Calu3 (cell line): ENCODE results near the gene ABCB8. TPM values are rescaled to one million over a fixed set of nuclear protein-coding genes. Genes with fewer than 3 reads are reported as not detected.

ENCODE experiments used
- BruUV-seq: library from RNA; stranded (reverse); fragments of 400-500 nt; replicated peaks from 2 replicates; lab custom pipeline; 2021; lab: Mats Ljungman, UMichigan
- CTCF ChIA-PET: fragments of 300-600 bp; sonication (Branson Sonifier 250); formaldehyde crosslinking; loops from one replicate; lab custom pipeline; 2022; ENCODE audit warnings: antibody characterized with exemption; lab: Charles Lee
- DNase-seq: peaks from one replicate; pipeline ENCODE4 v3.0.0; 2022
- H3K27ac Mint-ChIP-seq: one replicate; pipeline ENCODE4 v1.8.0; 2022; ENCODE audit warnings: mixed read lengths; ENCODE audit not compliant: unreplicated experiment
- H3K27me3 Mint-ChIP-seq: one replicate; pipeline ENCODE4 v1.8.0; 2022; ENCODE audit warnings: mixed read lengths; ENCODE audit not compliant: unreplicated experiment
- H3K36me3 Mint-ChIP-seq: one replicate; pipeline ENCODE4 v1.8.0; 2022; ENCODE audit warnings: mild to moderate bottlenecking, moderate library complexity, mixed read lengths; ENCODE audit not compliant: insufficient read depth, unreplicated experiment
- H3K4me1 Mint-ChIP-seq: one replicate; pipeline ENCODE4 v1.8.0; 2022; ENCODE audit warnings: mild to moderate bottlenecking, low read depth, mixed read lengths; ENCODE audit not compliant: unreplicated experiment
- H3K4me3 Mint-ChIP-seq: one replicate; pipeline ENCODE4 v1.8.0; 2022; ENCODE audit warnings: mild to moderate bottlenecking, low read depth, moderate library complexity, mixed read lengths; ENCODE audit not compliant: unreplicated experiment
- H3K9me3 Mint-ChIP-seq: one replicate; pipeline ENCODE4 v1.8.0; 2022; ENCODE audit warnings: low read depth, mixed read lengths; ENCODE audit not compliant: unreplicated experiment
- CTCF ChIP-seq: fragments of 200-600 bp; IDR thresholded peaks from one replicate; pipeline ENCODE4 v1.8.0; 2022; ENCODE audit warnings: antibody characterized with exemption; ENCODE audit not compliant: unreplicated experiment
- intact Hi-C: fragments of 100-400 bp; cut with micrococcal nuclease; formaldehyde crosslinking; loops from one replicate; pipeline ENCODE4 v1.10.0; 2022; ENCODE audit not compliant: unreplicated experiment
- total RNA-seq: library from RNA; stranded (reverse); gene quantifications from 2 replicates; pipeline ENCODE4 v1.2.3, GENCODE V29; 2022

ABCB8 gene
- total RNA-seq, 1 experiment from 2014 or later: 40.2 TPM

- Mint-ChIP-seq H3K4me3 (peak overlapping the region; percentile 87), H3K27ac (no peak overlapping the region), H3K36me3 (peaks cover 49% of the 10 kb centered on the region), H3K4me1 (peaks cover 35% of the 10 kb centered on the region), H3K27me3 (no peaks in the 10 kb centered on the region), H3K9me3 (no peaks in the 10 kb centered on the region)
- CTCF ChIA-PET: interaction anchor here (0.5 to 1.4 kb wide), 3 partner anchors 17 to 60 kb away, joined by 3 to 5 read pairs (median 4); partner anchors contain the start of gene ABCB8
- BruUV-seq: TSS peak; percentile 28
- no peak for TF ChIP-seq CTCF
- DNase-seq: no peak
- intact Hi-C loops: loop anchor here (1.0 kb wide), 1 partner anchor 23 kb away; no protein-coding TSS in a partner anchor
These were observed 60.0 kb downstream of the ABCB8 start for GRCh38 chr7:151088019-151088855.

- Mint-ChIP-seq H3K4me3 (no peak overlapping the region), H3K27ac (no peak overlapping the region), H3K9me3 (no peaks in the 10 kb centered on the region), H3K4me1 (peaks cover 35% of the 10 kb centered on the region), H3K27me3 (no peaks in the 10 kb centered on the region), H3K36me3 (peaks cover 45% of the 10 kb centered on the region)
- no TSS peak for BruUV-seq
- intact Hi-C loops: loop anchor here (1.0 kb wide), 1 partner anchor 22 kb away; no protein-coding TSS in a partner anchor
- CTCF ChIA-PET: interaction anchor here (1.4 kb wide), 1 partner anchor 61 kb away, joined by 4 read pairs; the partner anchor contains the start of gene ABCB8
- no peak for TF ChIP-seq CTCF
- DNase-seq: no peak
These were observed 60.8 kb downstream of the ABCB8 start for GRCh38 chr7:151088856-151089699.

GRCh38 chr7:151089893-151090730 is 61.9 kb downstream of the ABCB8 start:
- H3K27ac Mint-ChIP-seq: no peak overlapping the region

More at GRCh38 chr7:151089893-151090730, 61.9 kb downstream of the ABCB8 start:
- no TSS peak for BruUV-seq
- CTCF ChIA-PET: interaction anchor here (0.7 kb wide), 1 partner anchor 18 kb away, joined by 6 read pairs; no protein-coding TSS in a partner anchor
- Mint-ChIP-seq H3K9me3 (no peaks in the 10 kb centered on the region), H3K27me3 (no peaks in the 10 kb centered on the region), H3K4me1 (peaks cover 31% of the 10 kb centered on the region), H3K4me3 (no peak overlapping the region), H3K36me3 (peaks cover 45% of the 10 kb centered on the region)
- no peak for TF ChIP-seq CTCF
- intact Hi-C loops: no loop called here
- no peak for DNase-seq
